Pons (tissue), 1 donor: Measurements from ENCODE around the gene HELZ.
"Not testable (repeated sequence)": the region's sequence is repeated elsewhere in the genome, so short reads cannot be mapped to it uniquely, and the experiment has no call there.

Source experiments
- DNase-seq: peaks from one replicate; pipeline ENCODE4 v3.0.0-alpha.2; 2016; ENCODE audit warnings: low spot score

HELZ gene

GRCh38 chr17:67245073-67245693 is at the start of gene HELZ:
Gene HELZ (minus strand): TSS chr17:67245196. CDS start chr17:67218804, 26,392 bp downstream.
- DNase-seq: peak; percentile 83

- DNase-seq: peak; percentile 12
Observed at GRCh38 chr17:67293251-67294203, 48.5 kb upstream of the HELZ start.

DNA sequence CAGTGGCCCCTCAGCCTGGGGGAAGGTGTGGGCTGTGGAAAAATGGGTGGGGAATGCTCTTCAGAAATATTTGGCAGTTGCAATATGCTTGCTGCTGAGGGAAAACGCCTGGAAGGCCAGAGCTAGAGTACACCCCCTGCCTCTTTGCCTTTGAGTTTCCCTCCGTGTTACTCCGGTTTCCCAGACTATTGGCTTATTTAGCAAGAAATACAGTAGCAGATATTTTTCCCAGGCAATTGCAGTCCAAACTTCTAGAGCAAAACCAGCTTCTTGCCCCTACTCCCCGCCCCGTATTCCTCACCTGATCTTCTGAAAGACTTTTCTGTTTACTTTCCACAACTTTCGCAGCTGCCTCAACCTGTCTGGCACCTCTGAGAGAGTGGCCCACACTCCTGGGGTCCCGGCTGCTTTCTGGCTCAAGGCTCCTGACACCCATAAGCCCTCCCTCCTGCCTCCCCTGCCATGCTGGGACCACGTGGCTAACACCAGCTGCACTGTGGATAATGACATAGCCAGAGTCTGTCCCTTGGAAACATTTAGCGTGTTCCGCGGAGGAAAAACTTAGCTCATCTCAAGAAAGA is 45.8 kb upstream of the HELZ start:
- DNase-seq: no peak

DNA sequence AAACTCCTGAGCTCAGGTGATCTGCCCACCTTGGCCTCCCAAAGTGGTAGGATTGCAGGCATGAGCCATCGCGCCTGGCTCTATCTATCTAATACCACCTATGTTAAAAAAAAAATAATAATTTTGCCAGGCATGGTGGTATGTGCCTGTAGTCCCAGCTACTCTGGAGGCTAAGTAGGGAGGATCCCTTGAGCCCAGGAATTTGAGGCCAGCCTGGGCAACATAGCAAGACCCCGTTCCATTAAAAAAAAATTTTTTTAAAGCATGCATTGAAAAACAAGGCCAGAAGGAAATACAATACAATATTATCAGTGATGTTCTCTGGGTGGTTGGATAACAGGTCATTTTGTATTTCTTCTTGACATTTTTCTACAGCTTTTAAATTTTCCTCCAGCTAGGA is 45.2 kb upstream of the HELZ start:
- DNase-seq: no peak

DNA sequence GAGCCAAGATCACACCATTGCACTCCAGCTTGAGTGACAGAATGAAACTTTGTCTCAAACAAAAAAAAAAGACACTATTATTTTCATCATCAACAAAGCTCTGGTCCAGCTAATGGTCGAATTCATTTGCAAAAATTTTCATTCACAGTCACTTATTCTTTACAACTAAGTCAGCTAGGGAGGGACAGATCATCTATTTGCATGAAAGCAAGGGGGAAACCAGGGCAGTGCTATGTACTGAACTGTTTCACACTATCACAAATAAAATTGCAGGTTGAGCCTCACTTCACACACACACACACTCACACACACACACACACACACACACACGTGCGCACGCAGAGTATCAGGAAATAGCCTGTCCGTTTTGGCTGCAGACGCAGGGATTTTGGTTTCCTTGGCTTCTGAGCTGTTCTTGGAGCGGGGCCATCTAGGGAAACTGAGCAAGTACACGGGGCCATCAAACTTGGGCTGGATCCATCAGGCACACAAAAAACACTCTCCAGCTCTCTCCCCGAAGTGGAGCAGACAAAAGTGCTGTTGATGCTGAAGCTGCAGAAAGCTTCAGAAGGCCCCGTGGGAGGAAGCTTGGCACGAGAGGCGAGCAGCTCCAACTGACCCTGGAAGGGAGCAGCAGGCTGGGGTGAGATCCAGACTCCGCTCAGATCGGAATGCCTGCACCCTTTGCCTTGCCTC is 44.3 kb upstream of the HELZ start:
- peak; percentile 58 for DNase-seq

- DNase-seq: not testable (repeated sequence)
Observed at GRCh38 chr17:67286826-67287225, 41.8 kb upstream of the HELZ start.

DNA sequence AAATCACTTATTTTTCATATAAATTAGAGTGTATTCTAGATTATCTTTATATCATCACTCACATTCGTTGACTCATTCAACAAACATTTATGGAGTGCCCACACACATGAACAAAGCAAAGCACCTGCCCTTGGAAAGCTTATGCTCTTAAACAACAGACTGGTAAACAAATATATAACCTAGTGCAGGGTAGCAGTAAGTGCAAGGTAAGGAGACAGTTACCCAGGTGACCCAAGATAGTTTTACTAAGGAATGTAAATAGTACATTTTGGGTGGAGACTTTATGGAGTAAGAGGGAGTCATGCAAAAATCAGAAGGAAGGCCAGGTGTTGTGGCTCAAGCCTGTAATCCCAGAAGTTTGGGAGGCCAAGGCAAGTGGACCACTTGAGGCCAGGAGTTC is 40.4 kb upstream of the HELZ start:
- no peak for DNase-seq

GRCh38 chr17:67283731-67284516 is 38.9 kb upstream of the HELZ start:
- no peak for DNase-seq

DNA sequence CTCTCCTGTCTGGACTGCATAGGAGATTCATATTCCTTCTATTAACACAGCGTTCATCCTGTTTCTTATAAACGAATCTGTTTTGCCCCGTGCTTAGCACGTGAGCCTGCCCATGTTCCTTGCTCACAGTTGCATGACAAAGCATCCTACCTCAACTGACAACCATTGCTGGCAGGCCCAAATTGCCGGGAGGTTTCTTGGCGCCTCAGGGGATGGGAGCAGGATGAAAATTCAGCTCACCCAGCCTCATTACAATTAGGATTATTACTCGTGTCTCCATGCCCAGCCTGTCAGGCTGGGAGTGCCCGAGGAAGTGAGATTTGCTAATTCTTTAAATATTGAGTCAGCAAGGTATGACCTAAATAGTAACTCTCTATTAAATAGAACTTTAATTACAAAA is 36.7 kb upstream of the HELZ start:
- DNase-seq: no peak

- no peak for DNase-seq
Observed at GRCh38 chr17:67281053-67281452, 36.1 kb upstream of the HELZ start.

DNA sequence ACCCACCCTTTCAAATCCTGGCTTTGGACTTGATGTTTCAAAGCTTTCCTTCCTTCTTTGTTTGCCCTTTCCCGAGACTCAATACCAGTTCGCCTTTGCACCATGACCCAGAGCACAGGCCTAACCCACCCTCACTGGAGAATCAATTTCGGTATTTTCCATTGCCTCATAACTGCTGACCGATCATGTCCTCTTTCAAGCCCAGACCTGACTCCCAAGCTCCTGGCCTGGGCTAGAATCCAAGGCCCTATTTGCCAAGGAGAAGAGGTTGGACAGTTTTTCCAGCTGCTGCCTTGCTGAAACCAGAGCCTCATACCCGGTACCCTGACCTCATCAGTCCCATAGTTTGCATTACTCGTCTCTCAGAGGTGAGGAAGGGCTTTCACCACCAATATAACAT is 35.3 kb upstream of the HELZ start:
- no peak for DNase-seq

DNA sequence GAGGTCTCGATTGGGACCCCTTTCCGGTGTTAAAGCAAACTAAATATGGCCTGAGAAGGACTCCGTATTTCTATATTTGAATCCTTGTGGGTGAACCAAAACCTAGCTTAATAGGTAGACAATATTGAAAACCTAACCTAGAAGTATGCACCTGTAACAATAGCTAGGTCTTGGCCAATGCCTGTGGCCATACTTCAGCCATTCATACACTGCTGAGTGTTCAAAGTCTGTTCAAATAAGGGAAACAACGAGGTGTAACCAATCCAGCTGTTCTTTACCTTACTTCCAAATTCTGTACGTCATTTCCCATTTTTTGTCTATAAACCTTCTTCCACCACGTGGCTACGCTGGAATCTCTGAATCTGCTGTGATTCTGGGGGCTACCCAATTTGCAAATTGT is 34.1 kb upstream of the HELZ start:
- no peak for DNase-seq

GRCh38 chr17:67278363-67278762 is 33.4 kb upstream of the HELZ start:
- no peak for DNase-seq

- no peak for DNase-seq
Observed at GRCh38 chr17:67276075-67276474, 31.1 kb upstream of the HELZ start.

- no peak for DNase-seq
Observed at GRCh38 chr17:67274466-67274865, 29.5 kb upstream of the HELZ start.

GRCh38 chr17:67273900-67274299 is 28.9 kb upstream of the HELZ start:
- no peak for DNase-seq

GRCh38 chr17:67272312-67273047 is 27.5 kb upstream of the HELZ start:
- no peak for DNase-seq

DNA sequence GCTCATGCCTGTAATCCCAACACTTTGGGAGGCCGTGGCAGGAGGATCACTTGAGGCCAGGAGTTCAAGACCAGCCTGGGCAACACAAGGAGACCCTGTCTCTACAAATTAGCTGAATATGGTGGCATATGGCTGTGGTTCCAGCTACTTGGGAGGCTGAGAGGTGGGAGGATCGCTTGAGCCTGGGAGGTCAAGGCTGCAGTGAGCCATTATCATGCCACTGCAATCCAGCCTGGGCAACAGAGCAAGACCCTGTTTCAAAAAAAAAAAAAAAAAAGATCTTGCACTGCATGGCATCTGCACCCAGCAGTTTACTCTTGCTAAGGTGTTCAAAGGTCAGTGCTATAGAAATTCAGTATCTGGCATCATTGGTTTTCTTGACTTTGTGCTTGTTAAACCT is 26.2 kb upstream of the HELZ start:
- DNase-seq: not testable (repeated sequence)

- DNase-seq: no peak
Observed at GRCh38 chr17:67270416-67270815, 25.4 kb upstream of the HELZ start.

- no peak for DNase-seq
Observed at GRCh38 chr17:67266496-67266895, 21.5 kb upstream of the HELZ start.
